ENCODE results near the gene VSTM4. TPM values are rescaled to one million over a fixed set of nuclear protein-coding genes. Genes with fewer than 3 reads are reported as not detected.

The VSTM4 gene
- total RNA-seq, 1 experiment from 2014 or later, result 0.13 TPM

DNA sequence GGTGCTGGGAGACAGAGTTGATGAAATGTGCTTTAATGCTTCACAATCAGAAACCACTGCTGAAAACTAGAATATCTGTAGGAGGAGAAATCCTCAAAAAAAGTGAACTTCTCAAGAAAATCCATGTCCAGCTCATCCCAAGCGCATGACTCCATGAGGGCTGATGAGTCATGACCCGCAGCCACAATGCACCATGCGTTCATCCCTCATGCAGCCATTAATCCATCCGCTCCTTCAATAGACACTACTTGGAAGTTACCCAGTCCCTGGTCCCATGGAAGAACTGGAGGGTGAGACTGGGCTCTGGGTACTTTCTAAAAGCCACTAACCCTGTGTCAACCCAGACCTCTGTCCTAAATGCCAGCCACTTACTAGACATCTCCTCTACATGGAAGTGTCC is 48.4 kb upstream of the VSTM4 start:
- BruUV-seq (replicated peaks), result no TSS peak
- H3K27ac ChIP-seq (ENCODE audit: low read length), result no peak overlapping the region
- TF ChIP-seq POLR2AphosphoS5 (IDR thresholded peaks at IDR 0.05; ENCODE audit: low read depth, low read length) (no peak), SIN3A (IDR thresholded peaks at IDR 0.05; ENCODE audit: borderline replicate concordance, insufficient read depth, low read depth, low read length) (no peak), CTCF (IDR thresholded peaks at IDR 0.05) (no peak), TCF7L2 (IDR thresholded peaks at IDR 0.05; ENCODE audit: low read depth, low read length) (no peak), REST (IDR thresholded peaks at IDR 0.05; ENCODE audit: insufficient read depth in 1 of 2, low read depth in 2 of 2, low read length in 1 of 2) (no peak)
- no peaks in the 10 kb centered on the region for H3K36me3 ChIP-seq (ENCODE audit: control insufficient read depth, insufficient read depth, low read length)
- H3K9me3 ChIP-seq (ENCODE audit: control insufficient read depth, insufficient read depth, low read depth, low read length), result no peaks in the 10 kb centered on the region
- no peaks in the 10 kb centered on the region for H3K4me1 ChIP-seq (ENCODE audit: control insufficient read depth, insufficient read depth, low read length)
- H3K27me3 ChIP-seq (ENCODE audit: control insufficient read depth, insufficient read depth, low read length), result peaks cover 2% of the 10 kb centered on the region; the same call in 1 of the 2 replicates
- ATAC-seq, result no peak
- DNase-seq (ENCODE audit: low read depth, low spot score), result no peak
- no peak overlapping the region for H3K4me3 ChIP-seq (ENCODE audit: low read depth in 2 of 2, low read length in 2 of 2)
- in situ Hi-C loops (cut with HindIII; ENCODE audit: low pct_unique_long_range_greater_than_20kb, low sequenced_read_pairs) (no loop called here), intact Hi-C loops (cut with micrococcal nuclease; ENCODE audit: unreplicated experiment) (loop anchor here (5.0 kb wide), 2 partner anchors 181 to 506 kb away; no protein-coding TSS in a partner anchor)
- ChIA-PET POLR2A (no interaction called here), CTCF (interaction anchor here (0.5 to 1.5 kb wide), 2 partner anchors 107 to 182 kb away, joined by 3 read pairs; no protein-coding TSS in a partner anchor)

DNA sequence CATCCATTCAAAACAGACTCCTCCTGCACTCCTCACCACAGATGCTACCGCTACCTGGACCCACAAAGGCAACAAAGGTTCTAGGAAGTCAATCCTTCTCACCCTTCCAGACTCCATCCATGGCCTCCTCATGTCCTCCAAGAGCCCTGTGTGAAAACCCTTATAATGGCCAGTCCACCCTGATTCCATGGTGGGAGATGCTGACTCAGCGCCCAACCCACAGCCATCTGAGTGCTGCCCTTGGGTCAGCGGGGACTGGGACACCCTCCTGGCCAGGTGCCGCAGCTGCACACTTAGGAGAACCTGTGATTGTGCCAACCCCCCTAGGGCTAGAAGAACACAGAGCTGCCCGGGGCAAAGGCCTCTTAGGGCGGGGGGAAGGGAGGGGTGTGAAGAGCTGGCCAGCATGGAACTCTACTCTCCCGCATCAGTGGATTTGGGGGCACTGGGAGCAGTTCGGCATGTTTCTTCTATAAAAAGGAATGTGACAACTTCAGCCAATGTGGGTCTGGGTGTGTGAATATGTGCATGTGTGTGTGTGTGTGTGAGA is 47.5 kb upstream of the VSTM4 start:
- DNase-seq (ENCODE audit: low read depth, low spot score) (no peak), ATAC-seq (no peak)
- CTCF ChIA-PET, result no interaction called here
- TF ChIP-seq TCF7L2 (IDR thresholded peaks at IDR 0.05; ENCODE audit: low read depth, low read length) (no peak), POLR2AphosphoS5 (IDR thresholded peaks at IDR 0.05; ENCODE audit: low read depth, low read length) (no peak), SIN3A (IDR thresholded peaks at IDR 0.05; ENCODE audit: borderline replicate concordance, insufficient read depth, low read depth, low read length) (no peak), REST (IDR thresholded peaks at IDR 0.05; ENCODE audit: insufficient read depth in 1 of 2, low read depth in 2 of 2, low read length in 1 of 2) (no peak), CTCF (IDR thresholded peaks at IDR 0.05) (no peak)
- BruUV-seq (replicated peaks), result no TSS peak
- POLR2A ChIA-PET, result no interaction called here
- intact Hi-C loops (cut with micrococcal nuclease; ENCODE audit: unreplicated experiment) (loop anchor here (5.0 kb wide), 2 partner anchors 181 to 506 kb away; no protein-coding TSS in a partner anchor), in situ Hi-C loops (cut with HindIII; ENCODE audit: low pct_unique_long_range_greater_than_20kb, low sequenced_read_pairs) (no loop called here)
- peaks cover 6% of the 10 kb centered on the region for H3K27me3 ChIP-seq (ENCODE audit: control insufficient read depth, insufficient read depth, low read length)
- no peaks in the 10 kb centered on the region for H3K36me3 ChIP-seq (ENCODE audit: control insufficient read depth, insufficient read depth, low read length)
- no peaks in the 10 kb centered on the region for H3K9me3 ChIP-seq (ENCODE audit: control insufficient read depth, insufficient read depth, low read depth, low read length)
- no peaks in the 10 kb centered on the region for H3K4me1 ChIP-seq (ENCODE audit: control insufficient read depth, insufficient read depth, low read length)
- H3K27ac ChIP-seq (ENCODE audit: low read length), result no peak overlapping the region
- H3K4me3 ChIP-seq (ENCODE audit: low read depth in 2 of 2, low read length in 2 of 2), result no peak overlapping the region
